A673 (cell line): ENCODE results near the gene PNLIP.

Experiments
- CTCF ChIP-seq: fragments of 300-800, 200-600 bp; sonication (generic); conservative IDR thresholded peaks from 2 replicates; pipeline ENCODE4 v1.5.1; 2017; ENCODE audit warnings: low read depth, mild to moderate bottlenecking, antibody characterized with exemption, low read length, moderate library complexity, mixed read lengths
- EZH2 ChIP-seq: fragments of 200-600 bp; sonication (generic); IDR thresholded peaks from 2 replicates; pipeline ENCODE4 v1.6.1; 2017; ENCODE audit warnings: borderline replicate concordance, low read depth, mild to moderate bottlenecking, mixed read lengths, antibody characterized with exemption, low read length; ENCODE audit not compliant: poor library complexity, severe bottlenecking

- no peak for TF ChIP-seq CTCF
- TF ChIP-seq EZH2 = no peak
Observed at GRCh38 chr10:116608686-116609594, 63.2 kb downstream of the PNLIP start.
